HG02642 (cell line): ENCODE data around the gene TRIM24.
"Not testable (repeated sequence)": the region's sequence is repeated elsewhere in the genome, so short reads cannot be mapped to it uniquely, and the experiment has no call there.

Source experiments
- ATAC-seq: cut with Tn5 transposase; IDR thresholded peaks from one replicate; pipeline ENCODE4 v1.9.1; 2021; ENCODE audit warnings: mild to moderate bottlenecking; ENCODE audit not compliant: unreplicated experiment, poor library complexity

Gene TRIM24

GRCh38 chr7:138524259-138524658 lies 64.2 kb downstream of the TRIM24 start:
- no peak for ATAC-seq

GRCh38 chr7:138525757-138526156 lies 65.7 kb downstream of the TRIM24 start:
- no peak for ATAC-seq

- no peak for ATAC-seq
These were observed 67.7 kb downstream of the TRIM24 start for GRCh38 chr7:138527746-138528223.

GRCh38 chr7:138536833-138537232 lies 76.8 kb downstream of the TRIM24 start:
- ATAC-seq, result not testable (repeated sequence)

- ATAC-seq, result no peak
These were observed 78.5 kb downstream of the TRIM24 start for GRCh38 chr7:138538518-138538917.

GRCh38 chr7:138538997-138539644 lies 79.1 kb downstream of the TRIM24 start:
- no peak for ATAC-seq

- ATAC-seq, result peak; percentile 94
These were observed 82.1 kb downstream of the TRIM24 start for GRCh38 chr7:138542183-138542582.

GRCh38 chr7:138543739-138544138 lies 83.7 kb downstream of the TRIM24 start:
- no peak for ATAC-seq

GRCh38 chr7:138545123-138545522 lies 85.1 kb downstream of the TRIM24 start:
- ATAC-seq, result no peak

- no peak for ATAC-seq
These were observed 86.1 kb downstream of the TRIM24 start for GRCh38 chr7:138546064-138546619.

GRCh38 chr7:138546829-138547228 lies 86.8 kb downstream of the TRIM24 start:
- ATAC-seq, result no peak

- ATAC-seq, result no peak
These were observed 89.0 kb downstream of the TRIM24 start for GRCh38 chr7:138549082-138549481.

GRCh38 chr7:138550337-138550736 lies 90.3 kb downstream of the TRIM24 start:
- ATAC-seq, result no peak

GRCh38 chr7:138551102-138551501 lies 91.0 kb downstream of the TRIM24 start:
- ATAC-seq, result no peak

GRCh38 chr7:138553805-138554204 lies 93.7 kb downstream of the TRIM24 start:
- no peak for ATAC-seq

- ATAC-seq, result no peak
These were observed 94.6 kb downstream of the TRIM24 start for GRCh38 chr7:138554674-138555073.

- ATAC-seq, result no peak
These were observed 95.6 kb downstream of the TRIM24 start for GRCh38 chr7:138555684-138556083.

- ATAC-seq, result no peak
These were observed 96.9 kb downstream of the TRIM24 start for GRCh38 chr7:138556771-138557484.

GRCh38 chr7:138559448-138559847 lies 99.4 kb downstream of the TRIM24 start:
- no peak for ATAC-seq

GRCh38 chr7:138563808-138564207 lies 103.7 kb downstream of the TRIM24 start:
- ATAC-seq, result no peak

GRCh38 chr7:138564365-138564764 lies 104.3 kb downstream of the TRIM24 start:
- ATAC-seq, result no peak

GRCh38 chr7:138565071-138565450 lies 105.0 kb downstream of the TRIM24 start:
- ATAC-seq, result no peak
